NCI-H2196 treated with DMSO at 0.1 percent for 48 hours (cell line): ENCODE data around the gene PCDH18.
"Not testable (repeated sequence)": the region's sequence is repeated elsewhere in the genome, so short reads cannot be mapped to it uniquely, and the experiment has no call there.

ENCODE experiments used
- DNase-seq: peaks from one replicate; lab custom pipeline; 2025; ENCODE audit not compliant: unreplicated experiment; lab: John Stamatoyannopoulos, UW

The PCDH18 gene, protein sequence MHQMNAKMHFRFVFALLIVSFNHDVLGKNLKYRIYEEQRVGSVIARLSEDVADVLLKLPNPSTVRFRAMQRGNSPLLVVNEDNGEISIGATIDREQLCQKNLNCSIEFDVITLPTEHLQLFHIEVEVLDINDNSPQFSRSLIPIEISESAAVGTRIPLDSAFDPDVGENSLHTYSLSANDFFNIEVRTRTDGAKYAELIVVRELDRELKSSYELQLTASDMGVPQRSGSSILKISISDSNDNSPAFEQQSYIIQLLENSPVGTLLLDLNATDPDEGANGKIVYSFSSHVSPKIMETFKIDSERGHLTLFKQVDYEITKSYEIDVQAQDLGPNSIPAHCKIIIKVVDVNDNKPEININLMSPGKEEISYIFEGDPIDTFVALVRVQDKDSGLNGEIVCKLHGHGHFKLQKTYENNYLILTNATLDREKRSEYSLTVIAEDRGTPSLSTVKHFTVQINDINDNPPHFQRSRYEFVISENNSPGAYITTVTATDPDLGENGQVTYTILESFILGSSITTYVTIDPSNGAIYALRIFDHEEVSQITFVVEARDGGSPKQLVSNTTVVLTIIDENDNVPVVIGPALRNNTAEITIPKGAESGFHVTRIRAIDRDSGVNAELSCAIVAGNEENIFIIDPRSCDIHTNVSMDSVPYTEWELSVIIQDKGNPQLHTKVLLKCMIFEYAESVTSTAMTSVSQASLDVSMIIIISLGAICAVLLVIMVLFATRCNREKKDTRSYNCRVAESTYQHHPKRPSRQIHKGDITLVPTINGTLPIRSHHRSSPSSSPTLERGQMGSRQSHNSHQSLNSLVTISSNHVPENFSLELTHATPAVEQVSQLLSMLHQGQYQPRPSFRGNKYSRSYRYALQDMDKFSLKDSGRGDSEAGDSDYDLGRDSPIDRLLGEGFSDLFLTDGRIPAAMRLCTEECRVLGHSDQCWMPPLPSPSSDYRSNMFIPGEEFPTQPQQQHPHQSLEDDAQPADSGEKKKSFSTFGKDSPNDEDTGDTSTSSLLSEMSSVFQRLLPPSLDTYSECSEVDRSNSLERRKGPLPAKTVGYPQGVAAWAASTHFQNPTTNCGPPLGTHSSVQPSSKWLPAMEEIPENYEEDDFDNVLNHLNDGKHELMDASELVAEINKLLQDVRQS

DNA sequence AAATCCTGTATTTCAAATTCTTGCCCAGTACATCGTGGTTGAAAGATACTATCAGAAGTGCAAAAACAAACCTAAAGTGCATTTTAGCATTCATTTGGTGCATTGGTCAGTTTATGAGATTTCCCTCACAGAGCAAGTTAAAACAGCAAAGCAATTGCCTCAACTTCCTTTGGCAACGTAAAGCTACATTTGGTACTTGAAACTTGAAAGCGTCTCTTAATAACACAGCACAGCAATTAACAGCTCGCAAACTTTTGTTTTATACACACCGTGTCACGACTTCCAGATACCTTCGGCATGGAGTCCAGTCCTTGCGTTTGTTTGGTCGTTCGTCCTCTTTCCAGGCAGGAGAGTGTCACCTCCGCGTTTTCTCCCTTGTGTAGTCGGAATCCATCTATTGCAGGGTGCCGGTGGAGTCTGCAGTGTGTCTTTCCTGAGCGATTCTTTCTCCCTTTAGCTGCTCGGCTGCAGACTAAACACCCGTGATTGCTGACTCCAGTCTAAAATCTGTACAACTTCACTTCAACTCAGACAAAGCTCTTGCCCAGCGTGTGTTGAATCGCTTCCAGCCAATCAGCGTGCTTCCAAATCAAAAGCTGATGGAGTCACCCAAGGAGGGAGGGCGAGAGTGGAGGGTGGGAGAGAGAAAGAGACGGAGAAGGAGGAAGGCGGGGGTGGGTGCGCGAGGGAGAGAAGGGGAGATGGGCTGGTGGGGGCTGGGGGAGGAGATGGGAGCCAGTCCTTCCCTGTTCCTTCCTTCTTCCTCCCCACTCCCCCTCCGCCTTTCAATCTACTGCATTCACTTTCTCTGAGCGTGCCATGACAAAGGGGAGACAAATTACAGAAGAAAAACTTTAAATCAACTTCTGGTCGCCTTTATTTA lies at the start of gene PCDH18:
TSS of gene PCDH18 (minus strand) at position 509 of the 883 bp plus-strand sequence. CDS start at position 103, 406 bp downstream.
- no peak for DNase-seq

DNA sequence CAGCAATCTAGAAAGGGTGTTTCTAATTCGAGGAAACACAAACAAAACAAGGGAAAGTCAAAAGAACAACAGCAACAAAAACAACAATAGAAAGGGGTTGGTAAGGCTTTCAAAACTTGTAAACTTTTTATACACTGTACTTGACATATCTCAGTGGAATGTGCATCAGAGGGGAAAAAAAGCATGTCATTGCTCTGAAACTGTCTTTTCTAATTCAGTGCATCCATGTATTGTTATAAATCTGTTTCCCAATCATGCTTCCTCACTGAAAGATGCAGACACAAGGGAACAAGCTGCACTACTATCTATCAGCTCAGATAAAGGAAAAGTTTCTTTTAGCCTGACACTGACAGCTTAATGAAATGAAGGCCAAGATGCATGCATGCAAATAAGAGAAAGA lies 44.2 kb upstream of the PCDH18 start:
- no peak for DNase-seq

- no peak for DNase-seq
Observed at GRCh38 chr4:137572647-137573046, 40.4 kb upstream of the PCDH18 start.

DNA sequence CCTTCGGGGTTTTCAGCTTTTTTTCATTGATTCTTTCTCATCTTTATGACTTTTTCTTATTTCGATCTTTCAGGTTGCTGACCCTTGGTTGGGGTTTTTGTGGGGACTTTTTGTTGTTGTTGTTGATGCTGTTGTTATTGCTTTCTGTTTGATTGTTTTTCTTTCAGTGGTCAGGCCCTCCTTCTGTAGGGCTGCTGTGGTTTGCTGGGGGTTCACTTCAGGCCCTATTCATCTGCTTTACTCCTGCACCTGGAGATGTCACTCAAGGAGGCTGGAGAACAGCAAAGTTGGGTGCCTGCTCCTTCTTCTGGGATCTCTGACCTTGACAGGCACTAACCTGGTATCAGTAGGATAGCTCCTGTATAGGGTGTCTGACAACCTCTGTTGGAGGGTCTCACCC lies 39.9 kb upstream of the PCDH18 start:
- DNase-seq, result no peak

DNA sequence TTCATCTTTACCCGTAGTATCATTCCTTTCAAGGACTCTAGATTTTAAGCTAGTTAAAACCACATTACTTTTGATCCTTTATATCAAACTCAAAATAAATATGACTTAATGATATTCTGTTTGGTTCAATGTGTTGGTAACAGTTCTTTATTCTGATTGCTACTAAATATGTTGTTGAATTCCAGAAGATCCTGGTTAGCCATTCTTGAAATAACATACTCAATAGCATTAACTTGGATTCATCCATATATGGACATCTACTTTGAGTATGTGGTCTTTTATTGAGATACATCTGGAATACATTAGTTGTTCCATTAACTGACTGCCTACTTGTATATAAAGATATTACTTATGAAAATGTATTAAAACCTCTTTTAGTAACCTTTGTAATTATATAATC lies 27.5 kb upstream of the PCDH18 start:
- DNase-seq, result no peak

GRCh38 chr4:137558951-137559350 lies 26.7 kb upstream of the PCDH18 start:
- DNase-seq, result no peak

GRCh38 chr4:137545461-137545861 lies 13.2 kb upstream of the PCDH18 start:
- DNase-seq, result no peak

DNA sequence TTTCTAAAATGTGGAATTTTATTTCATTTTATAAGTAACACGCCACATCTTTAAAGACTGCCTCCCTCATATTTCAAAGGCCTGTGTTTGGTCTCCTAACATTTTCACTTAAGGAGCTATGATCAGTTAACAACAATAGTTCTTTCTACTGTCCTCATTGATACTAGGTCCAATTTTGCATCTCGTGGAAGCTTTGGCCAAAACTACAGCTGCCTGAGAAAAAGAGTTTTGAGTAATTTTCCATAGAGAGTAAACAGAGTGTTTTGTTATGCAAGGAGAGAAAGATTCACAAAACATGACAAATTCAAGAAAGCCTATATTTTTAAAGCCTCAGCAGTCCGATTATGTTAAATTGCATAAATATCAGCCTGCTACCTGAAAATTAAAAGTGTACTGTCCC lies 11.4 kb upstream of the PCDH18 start:
- no peak for DNase-seq

GRCh38 chr4:137543198-137543597 lies 10.9 kb upstream of the PCDH18 start:
- no peak for DNase-seq

DNA sequence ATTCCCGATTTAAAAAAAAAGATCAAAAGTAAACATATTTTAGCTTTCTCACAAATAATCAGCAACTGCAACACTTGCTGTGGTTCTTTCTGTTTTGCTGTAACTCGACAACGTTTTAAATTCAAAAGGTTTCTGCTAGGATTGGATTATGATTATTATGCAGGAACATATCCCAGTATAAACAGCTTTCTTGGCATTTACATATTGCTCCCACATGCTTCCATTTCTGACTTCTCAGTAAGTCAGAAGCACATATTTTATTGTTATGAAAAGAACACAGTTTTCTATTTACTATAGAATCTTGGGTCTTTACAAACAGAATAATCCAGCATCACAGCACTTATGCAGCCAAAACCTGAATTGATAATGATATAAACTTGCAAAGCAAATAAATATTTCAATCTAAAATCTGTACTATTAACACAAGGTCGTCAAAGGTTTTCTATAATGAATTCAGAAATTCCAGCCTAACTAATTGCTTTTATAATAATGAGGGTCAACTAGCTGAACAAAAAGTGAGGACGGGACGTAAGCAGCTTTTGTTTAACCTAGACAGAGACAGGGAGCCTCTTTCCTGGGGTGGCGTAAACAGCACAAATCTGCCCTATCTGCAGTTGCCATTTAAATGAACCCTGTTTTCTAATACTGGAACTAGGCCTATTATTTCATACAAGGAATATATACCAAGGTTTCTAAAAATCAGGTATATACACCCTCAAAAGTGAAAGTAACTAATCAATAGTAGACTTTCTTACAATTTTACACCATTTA lies 9.8 kb upstream of the PCDH18 start:
- no peak for DNase-seq

DNA sequence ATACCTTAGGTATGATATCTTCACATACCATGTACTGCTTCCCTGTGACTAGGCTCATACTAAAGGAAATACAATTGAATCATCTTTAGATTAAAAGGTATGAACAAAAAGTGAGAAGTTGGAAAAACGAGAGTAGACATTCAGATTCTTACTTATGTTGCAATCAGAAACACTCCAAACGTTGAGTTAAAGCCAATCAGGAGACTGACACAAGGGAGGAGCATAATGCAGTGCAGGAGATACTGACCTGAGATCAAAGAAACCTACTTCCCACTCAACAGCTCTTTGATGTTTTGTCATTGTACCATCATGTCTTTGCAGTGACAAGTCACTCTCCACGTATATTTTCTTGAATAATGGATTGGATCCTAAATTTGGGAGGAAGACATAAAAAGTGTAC lies 8.9 kb upstream of the PCDH18 start:
- no peak for DNase-seq

GRCh38 chr4:137540356-137540755 lies 8.1 kb upstream of the PCDH18 start:
- DNase-seq, result no peak

DNA sequence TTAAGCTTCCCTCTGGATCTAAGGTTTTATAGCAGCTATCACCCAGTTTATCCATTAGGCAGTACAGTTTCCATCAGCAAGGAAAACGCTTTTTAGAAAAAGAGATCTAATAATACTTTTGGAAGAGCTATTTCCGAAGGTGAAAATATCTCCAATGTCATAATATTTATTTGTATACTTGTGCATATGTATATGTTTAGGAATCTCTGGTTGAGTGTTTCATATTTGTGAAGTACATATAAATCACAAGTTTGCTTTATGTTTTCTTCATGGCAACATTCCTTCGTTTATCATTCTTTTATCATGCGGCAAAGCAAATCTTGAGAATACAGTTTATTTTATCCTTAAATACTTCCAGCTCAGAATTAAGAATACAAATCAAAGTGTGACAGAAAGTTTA lies 6.2 kb upstream of the PCDH18 start:
- DNase-seq, result no peak

DNA sequence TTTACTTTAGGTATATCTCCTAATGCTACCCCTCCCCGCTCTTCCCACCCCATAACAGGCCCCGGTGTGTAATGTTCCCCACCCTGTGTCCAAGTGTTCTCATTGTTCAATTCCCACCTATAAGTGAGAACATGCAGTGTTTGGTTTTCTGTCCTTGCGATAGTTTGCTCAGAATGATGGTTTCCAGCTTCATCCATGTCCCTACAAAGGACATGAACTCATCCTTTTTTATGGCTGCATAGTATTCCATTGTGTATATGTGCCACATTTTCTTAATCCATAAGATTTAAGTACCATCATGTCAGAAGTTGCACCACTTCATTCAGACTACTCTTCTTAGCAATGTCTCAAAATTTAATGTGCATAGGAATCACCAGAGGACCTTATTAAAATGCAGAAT lies 5.5 kb upstream of the PCDH18 start:
- not testable (repeated sequence) for DNase-seq

DNA sequence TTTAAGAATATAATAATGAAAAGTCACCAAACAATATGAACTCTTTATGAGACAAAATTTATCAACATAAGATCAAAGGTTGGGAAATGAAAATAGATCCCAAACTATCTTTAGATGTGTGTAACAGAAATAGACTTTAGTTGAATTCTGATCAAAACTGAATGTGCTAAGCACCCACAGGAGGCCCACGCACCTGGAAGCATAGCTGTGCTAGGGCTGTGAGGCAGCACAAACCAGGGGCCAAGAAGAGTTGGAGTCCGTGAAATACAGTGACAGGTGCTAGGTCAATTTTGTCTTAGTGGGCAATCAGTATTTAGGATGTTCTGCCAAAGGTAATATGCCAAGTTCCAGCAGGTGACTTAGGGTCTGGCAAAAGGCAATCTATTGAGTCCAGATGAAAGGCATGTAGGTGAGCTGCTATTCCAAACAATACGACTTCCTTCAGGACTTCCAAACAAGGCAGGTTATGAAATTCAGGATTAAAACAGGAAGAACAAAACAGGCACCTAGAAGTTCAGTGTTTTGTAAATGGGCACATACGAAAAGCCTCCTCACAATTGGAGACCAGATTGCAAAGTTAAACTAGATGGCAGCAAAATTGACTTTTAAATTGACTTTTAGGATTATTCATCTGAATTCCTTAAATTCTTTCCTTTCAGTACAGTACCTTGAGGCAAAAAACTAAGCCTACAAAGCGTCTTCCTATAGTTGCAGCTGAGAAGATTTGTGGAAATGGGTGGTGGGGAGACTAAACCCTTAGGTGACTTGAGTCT lies 4.7 kb upstream of the PCDH18 start:
- no peak for DNase-seq

DNA sequence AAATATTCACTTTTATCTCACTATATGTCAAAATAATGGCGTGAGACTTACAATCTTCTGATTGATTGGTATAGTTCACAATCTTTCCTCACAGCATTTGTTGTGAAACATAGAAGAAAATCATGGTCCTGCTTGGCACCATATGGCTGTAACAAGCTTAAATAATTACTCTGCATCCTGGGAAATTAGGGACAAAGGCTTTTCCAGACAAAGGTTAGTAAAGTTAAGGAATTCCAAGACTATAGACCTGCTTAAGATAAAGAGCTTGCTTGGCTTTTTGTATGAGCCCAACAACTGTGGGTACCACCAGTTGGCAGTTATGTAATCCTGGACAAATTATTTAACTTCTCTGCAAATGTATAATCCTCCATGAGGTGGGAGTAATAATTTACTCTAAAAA lies 3.4 kb upstream of the PCDH18 start:
- DNase-seq, result no peak

GRCh38 chr4:137534516-137534915 lies 2.2 kb upstream of the PCDH18 start:
- no peak for DNase-seq

GRCh38 chr4:137533855-137534254 lies 1.6 kb upstream of the PCDH18 start:
- DNase-seq, result no peak

DNA sequence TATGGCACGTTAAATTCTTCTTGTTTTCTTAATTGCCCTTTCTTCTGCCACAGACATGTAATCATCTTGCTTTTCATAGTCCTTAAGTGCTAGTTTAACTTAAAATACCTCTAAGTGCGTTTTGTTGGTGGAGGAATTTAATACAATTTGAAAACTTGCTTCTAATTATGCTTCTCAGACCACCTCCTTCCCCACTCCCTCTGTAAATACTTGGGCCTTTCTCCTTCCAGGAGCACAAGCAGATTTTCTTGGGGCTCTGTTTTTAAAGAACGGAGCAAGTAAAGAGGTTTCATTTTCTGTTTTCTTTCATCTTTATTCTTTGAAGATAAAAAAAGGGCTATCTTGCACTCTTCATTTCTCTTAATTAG lies 559 bp upstream of the PCDH18 start:
- DNase-seq, result no peak
